Measurements from ENCODE around the gene PLAGL1. TPM values are rescaled to one million over a fixed set of nuclear protein-coding genes. Genes with fewer than 3 reads are reported as not detected.
A peak's percentile ranks its signal among the peaks of the same experiment; 100 is the strongest.
"Not testable (repeated sequence)": the region's sequence is repeated elsewhere in the genome, so short reads cannot be mapped to it uniquely, and the experiment has no call there.

PLAGL1 gene
- polyA plus RNA-seq, 3 donors = 80.4 to 114 (median 109) TPM

- DNase-seq = no peak
Measured at GRCh38 chr6:143948208-143948607, 59.9 kb downstream of the PLAGL1 start.

GRCh38 chr6:143941852-143942627 is 66.0 kb downstream of the PLAGL1 start:
- peak; percentile 38 for DNase-seq

- no peak for DNase-seq
Measured at GRCh38 chr6:143940011-143940597, 68.0 kb downstream of the PLAGL1 start.

GRCh38 chr6:143939364-143939763 is 68.7 kb downstream of the PLAGL1 start:
- DNase-seq = no peak

GRCh38 chr6:143937668-143937970 is 70.4 kb downstream of the PLAGL1 start:
- DNase-seq = no peak

- no peak for DNase-seq
Measured at GRCh38 chr6:143936778-143937667, 71.0 kb downstream of the PLAGL1 start.

GRCh38 chr6:143936347-143936746 is 71.7 kb downstream of the PLAGL1 start:
- no peak for DNase-seq

GRCh38 chr6:143934867-143935266 is 73.2 kb downstream of the PLAGL1 start:
- no peak for DNase-seq

- DNase-seq = no peak
Measured at GRCh38 chr6:143934331-143934730, 73.7 kb downstream of the PLAGL1 start.

GRCh38 chr6:143929975-143930374 is 78.1 kb downstream of the PLAGL1 start:
- DNase-seq = no peak

GRCh38 chr6:143928853-143929252 is 79.2 kb downstream of the PLAGL1 start:
- no peak for DNase-seq

GRCh38 chr6:143917026-143917425 is 91.0 kb downstream of the PLAGL1 start:
- DNase-seq = not testable (repeated sequence)

- no peak for DNase-seq
Measured at GRCh38 chr6:143912671-143913070, 95.4 kb downstream of the PLAGL1 start.

- DNase-seq = no peak
Measured at GRCh38 chr6:143911028-143911427, 97.0 kb downstream of the PLAGL1 start.

- no peak for DNase-seq
Measured at GRCh38 chr6:143902827-143903226, 105.2 kb downstream of the PLAGL1 start.

- peak; percentile 89 for DNase-seq
Measured at GRCh38 chr6:143901885-143902750, 105.9 kb downstream of the PLAGL1 start.

GRCh38 chr6:143900358-143900757 is 107.7 kb downstream of the PLAGL1 start:
- DNase-seq = no peak

- no peak for DNase-seq
Measured at GRCh38 chr6:143896126-143896860, 111.8 kb downstream of the PLAGL1 start.

GRCh38 chr6:143894655-143895054 is 113.4 kb downstream of the PLAGL1 start:
- DNase-seq = no peak

Data from renal pelvis (tissue), 4 donors.